Common myeloid progenitor, CD34-positive (primary cell): ENCODE results near the gene ITM2B.
"Not testable (repeated sequence)": the region's sequence is repeated elsewhere in the genome, so short reads cannot be mapped to it uniquely, and the experiment has no call there.

ENCODE experiments used
- CTCF ChIA-PET: fragments of 350-600 bp; sonication (Branson Sonifier 250); formaldehyde crosslinking; loops from one replicate; lab custom pipeline; 2021; ENCODE audit warnings: antibody characterized with exemption; lab: Charles Lee
- POLR2A ChIA-PET: fragments of 350-600 bp; sonication (Branson Sonifier 250); formaldehyde crosslinking; loops from one replicate; lab custom pipeline; 2021; ENCODE audit warnings: antibody characterized with exemption; lab: Charles Lee
- DNase-seq, 3 donors: peaks; one replicate each; pipeline versions ENCODE4 v3.0.0 to v3.0.0-alpha.2; 2013
- H3K27ac ChIP-seq, 2 experiments: 1 replicate in 1 of 2; 2 replicates in 1 of 2; pipeline ENCODE4 v1.7.0; 2013; ENCODE audit warnings: inconsistent platforms in 2 of 2, low read length in 2 of 2, mild to moderate bottlenecking in 2 of 2, low read depth in 1 of 2, moderate library complexity in 1 of 2; ENCODE audit not compliant: severe bottlenecking in 2 of 2, insufficient read depth in 1 of 2, poor library complexity in 1 of 2
- H3K27me3 ChIP-seq, 5 experiments: replicated peaks in 2 of 5; 1 replicate in 3 of 5; 2 replicates in 2 of 5; pipeline versions ENCODE4 v1.6.1 to v1.7.0; 2013; ENCODE audit warnings: low read length in 4 of 5, mild to moderate bottlenecking in 2 of 5, moderate library complexity in 2 of 5, inconsistent platforms in 1 of 5; ENCODE audit not compliant: insufficient read depth in 5 of 5, control insufficient read depth in 4 of 5
- H3K36me3 ChIP-seq, 4 experiments: 1 replicate in 2 of 4; 2 replicates in 2 of 4; pipeline versions ENCODE4 v1.6.1 to v1.7.0; 2013; ENCODE audit warnings: low read length in 3 of 4, control low read depth in 1 of 4, mild to moderate bottlenecking in 1 of 4; ENCODE audit not compliant: control insufficient read depth in 4 of 4, insufficient read depth in 4 of 4
- H3K4me1 ChIP-seq, 4 experiments: 1 replicate in 3 of 4; 2 replicates in 1 of 4; pipeline versions ENCODE4 v1.6.1 to v1.7.1; 2013; ENCODE audit warnings: low read length in 3 of 4, mild to moderate bottlenecking in 3 of 4, control low read depth in 1 of 4, inconsistent platforms in 1 of 4, moderate library complexity in 1 of 4; ENCODE audit not compliant: control insufficient read depth in 4 of 4, insufficient read depth in 4 of 4; ENCODE audit errors: control extremely low read depth in 1 of 4
- H3K4me3 ChIP-seq, 7 experiments: 1 replicate in 4 of 7; 2 replicates in 3 of 7; pipeline versions ENCODE4 v1.5.1 to v1.7.0; 2013; ENCODE audit warnings: mild to moderate bottlenecking in 7 of 7, low read length in 6 of 7, moderate library complexity in 6 of 7, inconsistent platforms in 2 of 7, low read depth in 2 of 7, control low read depth in 1 of 7; ENCODE audit not compliant: insufficient read depth in 4 of 7, control insufficient read depth in 1 of 7; ENCODE audit errors: extremely low read depth in 1 of 7
- H3K9me3 ChIP-seq, 5 experiments: 1 replicate in 4 of 5; 2 replicates in 1 of 5; pipeline versions ENCODE4 v1.6.1 to v1.7.1; 2013; ENCODE audit warnings: low read length in 4 of 5, mild to moderate bottlenecking in 2 of 5, inconsistent platforms in 1 of 5, low read depth in 1 of 5, moderate library complexity in 1 of 5; ENCODE audit not compliant: control insufficient read depth in 4 of 5, insufficient read depth in 2 of 5; ENCODE audit errors: control extremely low read depth in 1 of 5
- WGBS: methylation state at CpG from one replicate; pipeline ENCODE4 v1.1.5; 2013; ENCODE audit not compliant: insufficient coverage; 5-methylcytosine and 5-hydroxymethylcytosine counted together

The ITM2B gene

GRCh38 chr13:48214519-48215121, 18.4 kb upstream of the ITM2B start:
- no peaks in the 10 kb centered on the region for H3K36me3 ChIP-seq
- no peak for DNase-seq
- CTCF ChIA-PET, result no interaction called here
- no peak overlapping the region for H3K27ac ChIP-seq
- H3K27me3 ChIP-seq, result no peaks in the 10 kb centered on the region
- no CpG with 5 or more reads among the region's 1 CpG for WGBS
- H3K4me3 ChIP-seq, result no peak overlapping the region
- POLR2A ChIA-PET, result no interaction called here
- peaks cover 0 to 6% (median 0%) of the 10 kb centered on the region in 5 experiments for H3K9me3 ChIP-seq
- no peaks in the 10 kb centered on the region for H3K4me1 ChIP-seq

GRCh38 chr13:48215511-48216203, 17.3 kb upstream of the ITM2B start:
- DNase-seq, H3K4me1 ChIP-seq, H3K27ac ChIP-seq, CTCF ChIA-PET, H3K36me3 ChIP-seq, H3K9me3 ChIP-seq, H3K27me3 ChIP-seq, POLR2A ChIA-PET, H3K4me3 ChIP-seq: not testable (repeated sequence)
- WGBS, result 100% methylated on average over 1 of the region's 1 CpG

GRCh38 chr13:48216204-48216711, 16.7 kb upstream of the ITM2B start:
- H3K36me3 ChIP-seq, result no peaks in the 10 kb centered on the region
- ChIA-PET POLR2A (no interaction called here), CTCF (interaction anchor here (1.1 kb wide), 1 partner anchor 87 kb away, joined by 3 read pairs; no protein-coding TSS in a partner anchor)
- peaks cover 0 to 6% (median 0%) of the 10 kb centered on the region in 5 experiments for H3K9me3 ChIP-seq
- WGBS, result 100% methylated on average over 2 of the region's 2 CpGs
- no peak overlapping the region for H3K4me3 ChIP-seq
- H3K27ac ChIP-seq, result no peak overlapping the region
- no peak for DNase-seq
- no peaks in the 10 kb centered on the region for H3K27me3 ChIP-seq
- peaks cover 5 to 12% (median 8%) of the 10 kb centered on the region in 4 experiments for H3K4me1 ChIP-seq

GRCh38 chr13:48220592-48220980, 12.4 kb upstream of the ITM2B start:
- Histone ChIP-seq H3K4me1 (peaks cover 18 to 30% (median 25%) of the 10 kb centered on the region in 4 experiments), H3K36me3 (no peaks in the 10 kb centered on the region), H3K9me3 (peaks cover 0 to 3% (median 0%) of the 10 kb centered on the region in 5 experiments), H3K4me3 (peak overlapping the region in 4 of 7 experiments; percentile 35 to 72 (median 52)), H3K27ac (no peak overlapping the region), H3K27me3 (no peaks in the 10 kb centered on the region)
- DNase-seq, result peak in 1 of 3 donors; percentile 42
- CTCF ChIA-PET, result interaction anchor here (0.8 to 2.2 kb wide), 4 partner anchors 11 to 70 kb away, joined by 3 to 10 read pairs (median 4); partner anchors contain the start of gene ITM2B
- WGBS, result 100% methylated on average over 1 of the region's 2 CpGs
- POLR2A ChIA-PET, result interaction anchor here (0.8 to 1.1 kb wide), 2 partner anchors 12 to 22 kb away, joined by 3 to 4 read pairs; partner anchors contain the start of gene ITM2B

- 20% methylated on average over 4 of the region's 8 CpGs for WGBS
- H3K4me3 ChIP-seq, result peak overlapping the region in 5 of 7 experiments; percentile 20 to 72 (median 50)
- ChIA-PET POLR2A (interaction anchor here (0.8 to 1.1 kb wide), 2 partner anchors 12 to 23 kb away, joined by 3 to 4 read pairs; partner anchors contain the start of gene ITM2B), CTCF (interaction anchor here (0.6 to 2.2 kb wide), 6 partner anchors 11 to 71 kb away, joined by 3 to 10 read pairs (median 4); partner anchors contain the start of gene ITM2B)
- H3K9me3 ChIP-seq, result peaks cover 0 to 3% (median 0%) of the 10 kb centered on the region in 5 experiments
- H3K4me1 ChIP-seq, result peaks cover 18 to 30% (median 25%) of the 10 kb centered on the region in 4 experiments
- no peaks in the 10 kb centered on the region for H3K27me3 ChIP-seq
- peak in 2 of 3 donors; percentile 50 to 69 for DNase-seq
- H3K27ac ChIP-seq, result peak overlapping the region; percentile 9 to 71
- no peaks in the 10 kb centered on the region for H3K36me3 ChIP-seq
Observed at GRCh38 chr13:48220981-48221685, 11.9 kb upstream of the ITM2B start.

- CTCF ChIA-PET, result interaction anchor here (0.6 to 2.2 kb wide), 4 partner anchors 10 to 52 kb away, joined by 3 to 10 read pairs (median 4); partner anchors contain the start of gene ITM2B
- H3K4me1 ChIP-seq, result peaks cover 18 to 30% (median 25%) of the 10 kb centered on the region in 4 experiments
Observed at GRCh38 chr13:48221686-48222187, 11.3 kb upstream of the ITM2B start.

More at GRCh38 chr13:48221686-48222187, 11.3 kb upstream of the ITM2B start:
- Histone ChIP-seq H3K4me3 (peak overlapping the region in 5 of 7 experiments; percentile 0 to 72 (median 50)), H3K27me3 (no peaks in the 10 kb centered on the region), H3K27ac (peak overlapping the region in 1 of 2 experiments; percentile 41), H3K9me3 (peaks cover 0 to 3% (median 0%) of the 10 kb centered on the region in 5 experiments), H3K36me3 (no peaks in the 10 kb centered on the region)
- POLR2A ChIA-PET, result interaction anchor here (0.8 kb wide), 1 partner anchor 11 kb away, joined by 4 read pairs; the partner anchor contains the start of gene ITM2B
- DNase-seq, result peak in 1 of 3 donors; percentile 31
- 33% methylated on average over 3 of the region's 4 CpGs for WGBS
